DOHH2 (cell line): ENCODE measurements around the gene CABYR.

Source experiments
- CTCF ChIP-seq: fragments of 200-600 bp; sonication (generic); IDR thresholded peaks from one replicate; pipeline ENCODE4 v1.5.1; 2014; ENCODE audit warnings: antibody characterized with exemption, mild to moderate bottlenecking, low read depth, low read length; ENCODE audit not compliant: poor library complexity, severe bottlenecking
- EZH2phosphoT487 ChIP-seq: fragments of 200-600 bp; sonication (generic); IDR thresholded peaks from 2 replicates; pipeline ENCODE4 v1.6.1; 2017; ENCODE audit warnings: borderline replicate concordance, mild to moderate bottlenecking, antibody characterized with exemption, low read length, moderate library complexity, mixed read lengths

GRCh38 chr18:24190590-24190989 is 51.7 kb downstream of the CABYR start:
- no peak for TF ChIP-seq CTCF
- TF ChIP-seq EZH2phosphoT487, result no peak
